Measurements from ENCODE around the gene MMP15. TPM values are rescaled to one million over a fixed set of nuclear protein-coding genes. Genes with fewer than 3 reads are reported as not detected.
A peak's percentile ranks its signal among the peaks of the same experiment; 100 is the strongest.

MMP15 gene
- total RNA-seq, 1 donor from 2014 or later, result 97.8 TPM

DNA sequence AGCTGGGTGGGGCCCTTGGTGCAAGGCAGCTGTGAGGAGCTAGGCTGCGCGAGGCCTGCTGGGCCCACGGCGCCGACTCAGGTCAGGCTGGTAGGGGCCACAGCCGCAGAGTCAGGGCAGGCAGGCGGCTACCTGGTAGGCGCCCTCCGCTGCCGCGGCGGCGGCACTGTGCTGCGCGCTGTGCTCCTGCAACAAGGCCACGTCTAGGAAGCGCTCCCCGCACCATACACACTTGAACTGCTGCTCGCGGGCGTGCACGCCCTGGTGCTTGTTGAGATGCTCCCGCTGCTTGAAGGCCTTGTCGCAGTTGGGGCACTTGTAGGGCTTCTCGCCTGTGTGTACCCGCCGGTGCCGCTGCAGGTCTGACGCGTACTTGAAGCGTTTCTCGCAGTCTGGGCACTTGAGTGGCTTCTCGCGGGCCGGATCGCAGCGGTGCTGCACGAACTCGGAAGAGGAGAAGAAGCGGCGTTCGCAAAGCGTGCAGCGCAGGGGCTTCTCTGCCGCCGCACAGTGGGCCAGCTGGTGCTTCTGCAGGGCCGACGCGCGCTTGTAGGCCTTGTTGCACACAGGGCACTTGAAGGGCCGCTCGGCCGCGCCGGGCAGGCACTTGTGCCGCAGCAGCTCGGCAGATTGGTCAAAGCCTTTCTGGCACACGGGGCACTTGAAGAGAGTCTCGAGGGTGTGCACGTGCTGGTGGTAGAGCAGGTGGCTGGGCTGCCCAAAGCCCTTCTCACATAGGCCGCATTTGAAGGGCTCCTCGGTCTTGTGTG lies 29.0 kb upstream of the MMP15 start:
- no peak overlapping the region for H3K4me3 Mint-ChIP-seq (ENCODE audit: unreplicated experiment)
- TF ChIP-seq, protein P1, sequence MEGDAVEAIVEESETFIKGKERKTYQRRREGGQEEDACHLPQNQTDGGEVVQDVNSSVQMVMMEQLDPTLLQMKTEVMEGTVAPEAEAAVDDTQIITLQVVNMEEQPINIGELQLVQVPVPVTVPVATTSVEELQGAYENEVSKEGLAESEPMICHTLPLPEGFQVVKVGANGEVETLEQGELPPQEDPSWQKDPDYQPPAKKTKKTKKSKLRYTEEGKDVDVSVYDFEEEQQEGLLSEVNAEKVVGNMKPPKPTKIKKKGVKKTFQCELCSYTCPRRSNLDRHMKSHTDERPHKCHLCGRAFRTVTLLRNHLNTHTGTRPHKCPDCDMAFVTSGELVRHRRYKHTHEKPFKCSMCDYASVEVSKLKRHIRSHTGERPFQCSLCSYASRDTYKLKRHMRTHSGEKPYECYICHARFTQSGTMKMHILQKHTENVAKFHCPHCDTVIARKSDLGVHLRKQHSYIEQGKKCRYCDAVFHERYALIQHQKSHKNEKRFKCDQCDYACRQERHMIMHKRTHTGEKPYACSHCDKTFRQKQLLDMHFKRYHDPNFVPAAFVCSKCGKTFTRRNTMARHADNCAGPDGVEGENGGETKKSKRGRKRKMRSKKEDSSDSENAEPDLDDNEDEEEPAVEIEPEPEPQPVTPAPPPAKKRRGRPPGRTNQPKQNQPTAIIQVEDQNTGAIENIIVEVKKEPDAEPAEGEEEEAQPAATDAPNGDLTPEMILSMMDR (IDR thresholded peaks at IDR 0.05; ENCODE audit: unreplicated experiment), result no peak
- H3K9me3 Mint-ChIP-seq (ENCODE audit: unreplicated experiment), result no peaks in the 10 kb centered on the region
- H3K27me3 Mint-ChIP-seq (ENCODE audit: unreplicated experiment), result peaks cover 14% of the 10 kb centered on the region
- H3K27ac Mint-ChIP-seq (ENCODE audit: unreplicated experiment), result no peak overlapping the region
- H3K4me1 Mint-ChIP-seq (ENCODE audit: unreplicated experiment), result peaks cover 11% of the 10 kb centered on the region
- DNase-seq (ENCODE audit: low spot score), result no peak
- H3K36me3 Mint-ChIP-seq (ENCODE audit: low read depth, unreplicated experiment), result peaks cover 18% of the 10 kb centered on the region

DNA sequence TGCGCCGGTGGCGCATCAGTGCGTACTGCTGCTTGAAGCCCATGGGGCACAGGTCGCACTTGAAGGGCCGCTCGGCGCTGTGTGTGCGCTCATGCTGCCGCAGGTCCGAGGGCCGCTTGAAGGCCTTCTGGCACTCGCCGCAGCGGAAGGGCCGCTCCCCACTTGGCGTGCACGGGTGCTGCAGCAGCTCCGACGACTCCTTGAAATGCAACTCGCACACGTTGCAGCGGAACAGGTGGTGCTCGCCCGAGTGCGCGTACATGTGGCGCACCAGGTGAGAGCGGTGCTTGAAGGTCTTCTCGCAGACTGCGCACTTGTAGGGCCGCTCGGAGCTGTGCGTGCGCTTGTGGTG lies 28.4 kb upstream of the MMP15 start:
- no peak for DNase-seq (ENCODE audit: low spot score)
- Mint-ChIP-seq H3K36me3 (ENCODE audit: low read depth, unreplicated experiment) (peaks cover 18% of the 10 kb centered on the region), H3K27me3 (ENCODE audit: unreplicated experiment) (peaks cover 18% of the 10 kb centered on the region), H3K4me3 (ENCODE audit: unreplicated experiment) (no peak overlapping the region), H3K27ac (ENCODE audit: unreplicated experiment) (no peak overlapping the region), H3K9me3 (ENCODE audit: unreplicated experiment) (no peaks in the 10 kb centered on the region), H3K4me1 (ENCODE audit: unreplicated experiment) (peaks cover 11% of the 10 kb centered on the region)
- TF ChIP-seq, protein P1 (IDR thresholded peaks at IDR 0.05; ENCODE audit: unreplicated experiment), result no peak

DNA sequence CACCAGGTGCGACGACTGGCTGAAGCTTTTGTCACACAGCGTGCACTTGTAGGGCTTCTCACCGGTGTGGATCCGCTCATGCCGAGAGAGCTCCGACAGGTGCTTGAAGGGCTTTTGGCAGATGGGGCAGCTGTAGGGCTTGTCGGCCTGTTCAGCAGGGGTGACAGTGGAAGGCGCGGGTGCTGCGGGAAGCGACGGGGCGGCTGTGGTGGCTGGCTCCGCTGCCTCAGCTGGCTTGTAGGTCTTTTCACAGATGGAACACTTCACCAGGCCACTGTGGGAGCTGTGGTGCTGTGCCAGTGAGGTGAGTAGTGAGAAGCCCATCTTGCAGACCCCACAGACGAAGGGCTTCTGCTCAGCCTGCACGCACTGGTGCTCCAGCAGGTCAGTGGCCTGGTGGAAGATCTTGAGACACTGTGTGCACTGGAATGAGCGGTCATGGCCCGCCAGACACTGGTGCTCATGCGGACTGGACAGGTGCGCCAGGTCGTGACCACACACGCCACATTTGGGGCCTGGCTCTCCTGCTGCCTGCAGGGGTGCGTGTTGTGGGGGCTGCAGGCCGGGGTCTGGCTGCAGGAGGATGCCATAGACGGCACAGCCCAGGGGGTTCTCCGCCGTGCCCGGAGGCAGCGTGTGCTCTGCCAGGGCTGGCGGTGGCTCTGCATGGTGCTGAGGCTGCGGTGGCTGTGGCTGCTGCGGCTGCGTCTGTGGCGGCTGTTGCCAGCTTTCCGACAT lies 27.9 kb upstream of the MMP15 start:
- Mint-ChIP-seq H3K4me1 (ENCODE audit: unreplicated experiment) (peaks cover 11% of the 10 kb centered on the region), H3K27ac (ENCODE audit: unreplicated experiment) (no peak overlapping the region), H3K9me3 (ENCODE audit: unreplicated experiment) (no peaks in the 10 kb centered on the region), H3K4me3 (ENCODE audit: unreplicated experiment) (no peak overlapping the region), H3K36me3 (ENCODE audit: low read depth, unreplicated experiment) (peaks cover 18% of the 10 kb centered on the region), H3K27me3 (ENCODE audit: unreplicated experiment) (peaks cover 16% of the 10 kb centered on the region)
- TF ChIP-seq, protein P1 (IDR thresholded peaks at IDR 0.05; ENCODE audit: unreplicated experiment), result no peak
- DNase-seq (ENCODE audit: low spot score), result no peak

DNA sequence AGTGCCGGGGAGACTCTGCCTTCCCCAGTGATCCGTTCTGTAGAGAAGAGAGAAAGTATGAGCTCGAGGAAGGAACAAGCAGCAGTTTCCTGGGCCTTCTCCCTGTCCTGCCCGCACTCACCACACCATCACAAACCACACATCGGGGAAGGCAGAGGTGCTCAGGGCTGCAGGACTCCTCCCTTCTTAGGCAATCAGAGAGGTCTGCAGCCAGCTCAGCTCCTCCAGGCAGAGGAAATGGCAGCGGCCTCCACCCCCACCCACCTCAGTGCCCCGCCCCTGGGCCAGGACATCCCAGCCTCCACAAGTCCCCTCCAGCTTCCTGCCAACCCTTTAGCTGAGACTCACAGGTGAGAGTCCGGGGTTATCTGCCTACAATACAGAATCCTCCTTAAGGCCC lies 27.1 kb upstream of the MMP15 start:
- TF ChIP-seq, protein P1 (IDR thresholded peaks at IDR 0.05; ENCODE audit: unreplicated experiment), result no peak
- H3K4me1 Mint-ChIP-seq (ENCODE audit: unreplicated experiment), result peaks cover 11% of the 10 kb centered on the region
- no peak for DNase-seq (ENCODE audit: low spot score)
- peaks cover 18% of the 10 kb centered on the region for H3K36me3 Mint-ChIP-seq (ENCODE audit: low read depth, unreplicated experiment)
- H3K4me3 Mint-ChIP-seq (ENCODE audit: unreplicated experiment), result peak overlapping the region; percentile 79
- H3K27me3 Mint-ChIP-seq (ENCODE audit: unreplicated experiment), result peaks cover 14% of the 10 kb centered on the region
- no peaks in the 10 kb centered on the region for H3K9me3 Mint-ChIP-seq (ENCODE audit: unreplicated experiment)
- peak overlapping the region; percentile 27 for H3K27ac Mint-ChIP-seq (ENCODE audit: unreplicated experiment)

DNA sequence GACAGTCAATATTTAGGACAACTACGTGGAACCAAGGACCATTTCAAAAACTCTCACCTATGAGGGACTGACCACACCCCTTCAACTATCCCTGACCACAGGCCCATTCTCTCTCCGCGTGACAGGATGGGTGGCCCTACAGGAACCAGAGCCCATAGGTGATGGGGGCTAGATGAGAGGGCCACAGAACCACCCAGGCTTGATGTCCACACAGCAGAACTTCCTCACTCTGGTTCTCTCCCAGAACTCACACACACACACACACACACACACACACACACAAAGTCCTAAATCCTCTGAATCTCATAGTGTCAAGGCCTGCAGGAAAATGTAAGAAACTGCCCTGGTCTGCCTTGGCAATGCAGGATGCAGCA lies 26.6 kb upstream of the MMP15 start:
- Mint-ChIP-seq H3K4me3 (ENCODE audit: unreplicated experiment) (peak overlapping the region; percentile 66), H3K4me1 (ENCODE audit: unreplicated experiment) (peaks cover 11% of the 10 kb centered on the region), H3K9me3 (ENCODE audit: unreplicated experiment) (no peaks in the 10 kb centered on the region), H3K27me3 (ENCODE audit: unreplicated experiment) (peaks cover 14% of the 10 kb centered on the region), H3K27ac (ENCODE audit: unreplicated experiment) (peak overlapping the region; percentile 27), H3K36me3 (ENCODE audit: low read depth, unreplicated experiment) (peaks cover 18% of the 10 kb centered on the region)
- TF ChIP-seq, protein P1 (IDR thresholded peaks at IDR 0.05; ENCODE audit: unreplicated experiment), result no peak
- no peak for DNase-seq (ENCODE audit: low spot score)

Measured in endothelial cell (in vitro differentiated cells).